WTC11 (cell line): ENCODE results near the gene PIK3CB.

Experiments
- ATF1 ChIP-seq: sonication (generic); formaldehyde crosslinking; IDR thresholded peaks from 2 replicates; pipeline ENCODE4 v1.8.1; 2023; ENCODE audit warnings: mild to moderate bottlenecking, moderate library complexity, missing genetic modification reagents
- CTCF ChIP-seq: fragments of 200-600 bp; IDR thresholded peaks from 2 replicates; pipeline ENCODE4 v1.8.0; 2022; ENCODE audit warnings: antibody characterized with exemption
- FOXJ3 ChIP-seq: sonication (generic); formaldehyde crosslinking; IDR thresholded peaks from 2 replicates; pipeline ENCODE4 v1.9.0; 2021; ENCODE audit warnings: missing genetic modification reagents, mild to moderate bottlenecking, borderline replicate concordance
- GTF2I ChIP-seq: fragments of 250-450 bp; sonication (Bioruptor Pico); conservative IDR thresholded peaks from 2 replicates; pipeline ENCODE4 v1.4.0; 2021; ENCODE audit warnings: mild to moderate bottlenecking
- KAT7 ChIP-seq: sonication (generic); formaldehyde crosslinking; IDR thresholded peaks from 2 replicates; pipeline ENCODE4 v1.8.1; 2023; ENCODE audit warnings: missing genetic modification reagents, mild to moderate bottlenecking, borderline replicate concordance
- NFE2L1 ChIP-seq: sonication (generic); formaldehyde crosslinking; IDR thresholded peaks from 2 replicates; pipeline ENCODE4 v1.8.1; 2023; ENCODE audit warnings: missing genetic modification reagents
- RELA ChIP-seq: sonication (generic); formaldehyde crosslinking; IDR thresholded peaks from 2 replicates; pipeline ENCODE4 v1.8.1; 2022; ENCODE audit warnings: missing genetic modification reagents, mild to moderate bottlenecking, borderline replicate concordance
- TEAD4 ChIP-seq: sonication (generic); formaldehyde crosslinking; IDR thresholded peaks from 2 replicates; pipeline ENCODE4 v1.8.0; 2022; ENCODE audit warnings: mild to moderate bottlenecking, missing genetic modification reagents
- ZNF121 ChIP-seq: sonication (generic); formaldehyde crosslinking; IDR thresholded peaks from 2 replicates; pipeline ENCODE4 v1.8.0; 2023; ENCODE audit warnings: missing genetic modification reagents
- TF ChIP-seq, protein P1 (sequence below): sonication (generic); formaldehyde crosslinking; IDR thresholded peaks from 2 replicates; pipeline ENCODE4 v1.8.0; 2022; ENCODE audit warnings: mild to moderate bottlenecking, missing genetic modification reagents
- TF ChIP-seq, protein P2 (sequence below): sonication (generic); formaldehyde crosslinking; IDR thresholded peaks from 2 replicates; pipeline ENCODE4 v1.8.1; 2023; ENCODE audit warnings: mild to moderate bottlenecking, missing genetic modification reagents, moderate library complexity
- TF ChIP-seq, protein P3 (sequence below): sonication (generic); formaldehyde crosslinking; IDR thresholded peaks from 2 replicates; pipeline ENCODE4 v1.8.1; 2022; ENCODE audit warnings: low read depth, mild to moderate bottlenecking, moderate library complexity, missing genetic modification reagents, borderline replicate concordance
- TF ChIP-seq, protein P4 (sequence below): sonication (generic); formaldehyde crosslinking; IDR thresholded peaks from 2 replicates; pipeline ENCODE4 v1.8.1; 2023; ENCODE audit warnings: mild to moderate bottlenecking, missing genetic modification reagents

GRCh38 chr3:138690036-138690435, 144.7 kb downstream of the PIK3CB start:
- TF ChIP-seq, protein P1, sequence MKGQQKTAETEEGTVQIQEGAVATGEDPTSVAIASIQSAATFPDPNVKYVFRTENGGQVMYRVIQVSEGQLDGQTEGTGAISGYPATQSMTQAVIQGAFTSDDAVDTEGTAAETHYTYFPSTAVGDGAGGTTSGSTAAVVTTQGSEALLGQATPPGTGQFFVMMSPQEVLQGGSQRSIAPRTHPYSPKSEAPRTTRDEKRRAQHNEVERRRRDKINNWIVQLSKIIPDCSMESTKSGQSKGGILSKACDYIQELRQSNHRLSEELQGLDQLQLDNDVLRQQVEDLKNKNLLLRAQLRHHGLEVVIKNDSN (CRISPR knock-in tag) = no peak
- TF ChIP-seq NFE2L1 (CRISPR knock-in tag) (no peak), ZNF121 (CRISPR knock-in tag) (no peak), FOXJ3 (CRISPR knock-in tag) (no peak), KAT7 (CRISPR knock-in tag) (no peak), ATF1 (CRISPR knock-in tag) (no peak), CTCF (no peak), GTF2I (CRISPR knock-in tag) (no peak), RELA (no peak), TEAD4 (CRISPR knock-in tag) (no peak)
- TF ChIP-seq, protein P2, sequence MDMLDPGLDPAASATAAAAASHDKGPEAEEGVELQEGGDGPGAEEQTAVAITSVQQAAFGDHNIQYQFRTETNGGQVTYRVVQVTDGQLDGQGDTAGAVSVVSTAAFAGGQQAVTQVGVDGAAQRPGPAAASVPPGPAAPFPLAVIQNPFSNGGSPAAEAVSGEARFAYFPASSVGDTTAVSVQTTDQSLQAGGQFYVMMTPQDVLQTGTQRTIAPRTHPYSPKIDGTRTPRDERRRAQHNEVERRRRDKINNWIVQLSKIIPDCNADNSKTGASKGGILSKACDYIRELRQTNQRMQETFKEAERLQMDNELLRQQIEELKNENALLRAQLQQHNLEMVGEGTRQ = no peak
- TF ChIP-seq, protein P3, sequence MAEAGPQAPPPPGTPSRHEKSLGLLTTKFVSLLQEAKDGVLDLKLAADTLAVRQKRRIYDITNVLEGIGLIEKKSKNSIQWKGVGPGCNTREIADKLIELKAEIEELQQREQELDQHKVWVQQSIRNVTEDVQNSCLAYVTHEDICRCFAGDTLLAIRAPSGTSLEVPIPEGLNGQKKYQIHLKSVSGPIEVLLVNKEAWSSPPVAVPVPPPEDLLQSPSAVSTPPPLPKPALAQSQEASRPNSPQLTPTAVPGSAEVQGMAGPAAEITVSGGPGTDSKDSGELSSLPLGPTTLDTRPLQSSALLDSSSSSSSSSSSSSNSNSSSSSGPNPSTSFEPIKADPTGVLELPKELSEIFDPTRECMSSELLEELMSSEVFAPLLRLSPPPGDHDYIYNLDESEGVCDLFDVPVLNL = no peak
- TF ChIP-seq, protein P4, sequence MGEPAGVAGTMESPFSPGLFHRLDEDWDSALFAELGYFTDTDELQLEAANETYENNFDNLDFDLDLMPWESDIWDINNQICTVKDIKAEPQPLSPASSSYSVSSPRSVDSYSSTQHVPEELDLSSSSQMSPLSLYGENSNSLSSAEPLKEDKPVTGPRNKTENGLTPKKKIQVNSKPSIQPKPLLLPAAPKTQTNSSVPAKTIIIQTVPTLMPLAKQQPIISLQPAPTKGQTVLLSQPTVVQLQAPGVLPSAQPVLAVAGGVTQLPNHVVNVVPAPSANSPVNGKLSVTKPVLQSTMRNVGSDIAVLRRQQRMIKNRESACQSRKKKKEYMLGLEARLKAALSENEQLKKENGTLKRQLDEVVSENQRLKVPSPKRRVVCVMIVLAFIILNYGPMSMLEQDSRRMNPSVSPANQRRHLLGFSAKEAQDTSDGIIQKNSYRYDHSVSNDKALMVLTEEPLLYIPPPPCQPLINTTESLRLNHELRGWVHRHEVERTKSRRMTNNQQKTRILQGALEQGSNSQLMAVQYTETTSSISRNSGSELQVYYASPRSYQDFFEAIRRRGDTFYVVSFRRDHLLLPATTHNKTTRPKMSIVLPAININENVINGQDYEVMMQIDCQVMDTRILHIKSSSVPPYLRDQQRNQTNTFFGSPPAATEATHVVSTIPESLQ (CRISPR knock-in tag) = no peak
